HEK293 (cell line): ENCODE results near the gene ABHD8.

Source experiments
- GFI1B ChIP-seq: fragments of 450-650 bp; formaldehyde crosslinking; IDR thresholded peaks from 2 replicates; pipeline ENCODE4 v1.5.1; 2016; ENCODE audit warnings: missing biosample characterization, missing genetic modification characterization
- HOXC10 ChIP-seq: sonication (generic); formaldehyde crosslinking; IDR thresholded peaks from 2 replicates; pipeline ENCODE4 v1.8.1; 2023; ENCODE audit warnings: mild to moderate bottlenecking, missing genetic modification reagents
- SALL2 ChIP-seq: fragments of 450-650 bp; formaldehyde crosslinking; IDR thresholded peaks from 2 replicates; pipeline ENCODE4 v1.5.0; 2017; ENCODE audit warnings: missing biosample characterization, mild to moderate bottlenecking, missing genetic modification characterization, borderline replicate concordance
- SCRT2 ChIP-seq: fragments of 450-650 bp; formaldehyde crosslinking; IDR thresholded peaks from 2 replicates; pipeline ENCODE4 v1.5.1; 2016; ENCODE audit warnings: missing biosample characterization, missing genetic modification characterization
- TCF7L2 ChIP-seq: IDR thresholded peaks from 2 replicates; pipeline ENCODE4 v1.6.1; 2011; ENCODE audit warnings: low read depth, mild to moderate bottlenecking, inconsistent platforms, low read length, moderate library complexity, borderline replicate concordance
- TRIM28 ChIP-seq: IDR thresholded peaks from 2 replicates; pipeline ENCODE4 v1.6.1; 2011; ENCODE audit warnings: low read length, control low read depth, borderline replicate concordance
- TSHZ1 ChIP-seq: fragments of 450-650 bp; formaldehyde crosslinking; IDR thresholded peaks from 2 replicates; pipeline ENCODE4 v1.5.1; 2016; ENCODE audit warnings: missing biosample characterization, missing genetic modification characterization, borderline replicate concordance
- YY2 ChIP-seq: fragments of 450-650 bp; formaldehyde crosslinking; IDR thresholded peaks from 2 replicates; pipeline ENCODE4 v1.5.1; 2016; ENCODE audit warnings: missing biosample characterization, missing genetic modification characterization
- ZBTB1 ChIP-seq: fragments of 450-650 bp; formaldehyde crosslinking; IDR thresholded peaks from 2 replicates; pipeline ENCODE4 v1.5.1; 2016; ENCODE audit warnings: missing biosample characterization, missing genetic modification characterization
- ZBTB20 ChIP-seq: fragments of 450-650 bp; formaldehyde crosslinking; IDR thresholded peaks from 2 replicates; pipeline ENCODE4 v1.5.1; 2016; ENCODE audit warnings: missing biosample characterization, missing genetic modification characterization
- ZEB2 ChIP-seq: fragments of 450-650 bp; formaldehyde crosslinking; IDR thresholded peaks from 2 replicates; pipeline ENCODE4 v1.5.1; 2016; ENCODE audit warnings: missing biosample characterization, missing genetic modification characterization
- ZNF138 ChIP-seq: fragments of 450-650 bp; formaldehyde crosslinking; IDR thresholded peaks from 2 replicates; pipeline ENCODE4 v1.5.1; 2016; ENCODE audit warnings: missing biosample characterization, missing genetic modification characterization, borderline replicate concordance
- ZNF16 ChIP-seq: fragments of 450-650 bp; formaldehyde crosslinking; IDR thresholded peaks from 2 replicates; pipeline ENCODE4 v1.5.1; 2016; ENCODE audit warnings: low read depth, missing biosample characterization, missing genetic modification characterization
- ZNF202 ChIP-seq: fragments of 450-650 bp; formaldehyde crosslinking; IDR thresholded peaks from 2 replicates; pipeline ENCODE4 v1.5.1; 2016; ENCODE audit warnings: missing biosample characterization, missing genetic modification characterization, borderline replicate concordance
- ZNF221 ChIP-seq: fragments of 450-650 bp; formaldehyde crosslinking; IDR thresholded peaks from 2 replicates; pipeline ENCODE4 v1.5.1; 2017; ENCODE audit warnings: missing biosample characterization, missing genetic modification characterization, borderline replicate concordance
- ZNF223 ChIP-seq: fragments of 450-650 bp; formaldehyde crosslinking; IDR thresholded peaks from 2 replicates; pipeline ENCODE4 v1.5.1; 2016; ENCODE audit warnings: missing biosample characterization, missing genetic modification characterization
- ZNF239 ChIP-seq: fragments of 450-650 bp; formaldehyde crosslinking; IDR thresholded peaks from 2 replicates; pipeline ENCODE4 v1.5.1; 2016; ENCODE audit warnings: missing biosample characterization, missing genetic modification characterization
- ZNF248 ChIP-seq: fragments of 450-650 bp; formaldehyde crosslinking; IDR thresholded peaks from 2 replicates; pipeline ENCODE4 v1.5.1; 2017; ENCODE audit warnings: missing biosample characterization, missing genetic modification characterization
- ZNF274 ChIP-seq, 2 experiments: fragments of 200-500 bp in 1 of 2; fragments of 450-650 bp in 1 of 2; sonication (Bioruptor generic) in 1 of 2; formaldehyde crosslinking in 1 of 2; IDR thresholded peaks; 2 replicates each; pipeline versions ENCODE4 v1.5.1 to v1.6.1; 2014 to 2016; ENCODE audit warnings: borderline replicate concordance in 1 of 2, inconsistent platforms in 1 of 2, low read length in 1 of 2, missing biosample characterization in 1 of 2, missing genetic modification characterization in 1 of 2
- ZNF292 ChIP-seq: fragments of 450-650 bp; formaldehyde crosslinking; IDR thresholded peaks from 2 replicates; pipeline ENCODE4 v1.5.1; 2016; ENCODE audit warnings: low read depth, missing biosample characterization, missing genetic modification characterization, borderline replicate concordance
- ZNF311 ChIP-seq: fragments of 450-650 bp; formaldehyde crosslinking; IDR thresholded peaks from 2 replicates; pipeline ENCODE4 v1.5.1; 2017; ENCODE audit warnings: missing biosample characterization, missing genetic modification characterization, borderline replicate concordance
- ZNF362 ChIP-seq: fragments of 450-650 bp; formaldehyde crosslinking; IDR thresholded peaks from 2 replicates; pipeline ENCODE4 v1.5.1; 2016; ENCODE audit warnings: missing biosample characterization, missing genetic modification characterization
- ZNF366 ChIP-seq: fragments of 450-650 bp; formaldehyde crosslinking; conservative IDR thresholded peaks from 2 replicates; pipeline ENCODE4 v1.5.1; 2016; ENCODE audit warnings: missing biosample characterization, missing genetic modification characterization
- ZNF544 ChIP-seq: fragments of 450-650 bp; formaldehyde crosslinking; IDR thresholded peaks from 2 replicates; pipeline ENCODE4 v1.5.0; 2017; ENCODE audit warnings: missing biosample characterization, missing genetic modification characterization
- ZNF555 ChIP-seq: fragments of 450-650 bp; formaldehyde crosslinking; conservative IDR thresholded peaks from 2 replicates; pipeline ENCODE4 v1.5.1; 2017; ENCODE audit warnings: missing biosample characterization, mild to moderate bottlenecking, missing genetic modification characterization, inconsistent platforms
- ZNF596 ChIP-seq: fragments of 450-650 bp; IDR thresholded peaks from 2 replicates; pipeline ENCODE4 v1.5.0; 2018; ENCODE audit warnings: missing biosample characterization, mild to moderate bottlenecking, missing genetic modification characterization, moderate library complexity
- ZNF707 ChIP-seq: fragments of 450-650 bp; formaldehyde crosslinking; IDR thresholded peaks from 2 replicates; pipeline ENCODE4 v1.5.1; 2016; ENCODE audit warnings: missing biosample characterization, missing genetic modification characterization
- ZNF768 ChIP-seq: fragments of 450-650 bp; formaldehyde crosslinking; IDR thresholded peaks from 2 replicates; pipeline ENCODE4 v1.5.1; 2018; ENCODE audit warnings: missing biosample characterization, mild to moderate bottlenecking, missing genetic modification characterization
- ZNF791 ChIP-seq: fragments of 450-650 bp; formaldehyde crosslinking; IDR thresholded peaks from 2 replicates; pipeline ENCODE4 v1.5.1; 2016; ENCODE audit warnings: missing biosample characterization, missing genetic modification characterization
- ZNF843 ChIP-seq: fragments of 450-650 bp; formaldehyde crosslinking; IDR thresholded peaks from 2 replicates; pipeline ENCODE4 v1.5.1; 2016; ENCODE audit warnings: missing biosample characterization, missing genetic modification characterization
- TF ChIP-seq, protein P1 (sequence below): fragments of 450-650 bp; formaldehyde crosslinking; IDR thresholded peaks from 2 replicates; pipeline ENCODE4 v1.5.1; 2016; ENCODE audit warnings: missing biosample characterization, missing genetic modification characterization
- TF ChIP-seq, protein P2 (sequence below): fragments of 450-650 bp; formaldehyde crosslinking; IDR thresholded peaks from 2 replicates; pipeline ENCODE4 v1.5.1; 2016; ENCODE audit warnings: missing biosample characterization, missing genetic modification characterization

The ABHD8 gene

GRCh38 chr19:17337675-17338432 is 34.6 kb upstream of the ABHD8 start (continued):
- TF ChIP-seq TCF7L2 (no peak), ZBTB1 (no peak), ZNF555 (tag by site-specific recombination) (no peak), ZNF544 (tag by site-specific recombination) (no peak), TSHZ1 (tag by site-specific recombination) (no peak), HOXC10 (CRISPR knock-in tag) (no peak; the same call in 1 of the 2 replicates), ZNF596 (tag by site-specific recombination) (no peak), ZNF239 (tag by site-specific recombination) (no peak; the same call in 1 of the 2 replicates), SALL2 (no peak), ZNF221 (tag by site-specific recombination) (no peak), ZNF223 (tag by site-specific recombination) (no peak), GFI1B (peak; percentile 13; the same call in 1 of the 2 replicates), ZNF707 (no peak), ZNF138 (tag by site-specific recombination) (no peak), ZNF292 (tag by site-specific recombination) (no peak), ZNF843 (no peak), ZEB2 (tag by site-specific recombination) (peak; percentile 16; the same call in 1 of the 2 replicates), ZNF248 (tag by site-specific recombination) (no peak), YY2 (tag by site-specific recombination) (peak; percentile 11; the same call in 1 of the 2 replicates), ZNF791 (no peak), ZNF768 (no peak), ZNF366 (tag by site-specific recombination) (no peak), ZNF202 (tag by site-specific recombination) (no peak), ZNF16 (tag by site-specific recombination) (no peak; the same call in 1 of the 2 replicates), ZNF311 (tag by site-specific recombination) (no peak), ZNF362 (no peak), SCRT2 (tag by site-specific recombination) (no peak; the same call in 1 of the 2 replicates), ZBTB20 (tag by site-specific recombination) (no peak), ZNF274 (IDR thresholded peaks at IDR 0.05; ENCODE audit: low read length) (no peak), ZNF274 (tag by site-specific recombination; IDR thresholded peaks at IDR 0.05; ENCODE audit: borderline replicate concordance) (no peak), TRIM28 (no peak)
- TF ChIP-seq, protein P1, sequence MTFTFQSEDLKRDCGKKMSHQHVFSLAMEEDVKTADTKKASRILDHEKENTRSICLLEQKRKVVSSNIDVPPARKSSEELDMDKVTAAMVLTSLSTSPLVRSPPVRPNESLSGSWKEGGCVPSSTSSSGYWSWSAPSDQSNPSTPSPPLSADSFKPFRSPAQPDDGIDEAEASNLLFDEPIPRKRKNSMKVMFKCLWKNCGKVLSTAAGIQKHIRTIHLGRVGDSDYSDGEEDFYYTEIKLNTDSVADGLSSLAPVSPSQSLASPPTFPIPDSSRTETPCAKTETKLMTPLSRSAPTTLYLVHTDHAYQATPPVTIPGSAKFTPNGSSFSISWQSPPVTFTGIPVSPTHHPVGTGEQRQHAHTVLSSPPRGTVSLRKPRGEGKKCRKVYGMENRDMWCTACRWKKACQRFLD (tag by site-specific recombination): no peak
- TF ChIP-seq, protein P2, sequence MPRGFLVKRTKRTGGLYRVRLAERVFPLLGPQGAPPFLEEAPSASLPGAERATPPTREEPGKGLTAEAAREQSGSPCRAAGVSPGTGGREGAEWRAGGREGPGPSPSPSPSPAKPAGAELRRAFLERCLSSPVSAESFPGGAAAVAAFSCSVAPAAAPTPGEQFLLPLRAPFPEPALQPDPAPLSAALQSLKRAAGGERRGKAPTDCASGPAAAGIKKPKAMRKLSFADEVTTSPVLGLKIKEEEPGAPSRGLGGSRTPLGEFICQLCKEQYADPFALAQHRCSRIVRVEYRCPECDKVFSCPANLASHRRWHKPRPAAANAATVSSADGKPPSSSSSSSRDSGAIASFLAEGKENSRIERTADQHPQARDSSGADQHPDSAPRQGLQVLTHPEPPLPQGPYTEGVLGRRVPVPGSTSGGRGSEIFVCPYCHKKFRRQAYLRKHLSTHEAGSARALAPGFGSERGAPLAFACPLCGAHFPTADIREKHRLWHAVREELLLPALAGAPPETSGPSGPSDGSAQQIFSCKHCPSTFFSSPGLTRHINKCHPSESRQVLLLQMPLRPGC (tag by site-specific recombination): no peak
